OCI-LY7 (cell line): ENCODE data around the gene ARAF. TPM values are rescaled to one million over a fixed set of nuclear protein-coding genes. Genes with fewer than 3 reads are reported as not detected.

Source experiments
- BruUV-seq: library from RNA; stranded (reverse); fragments of 400-500 nt; replicated peaks from 2 replicates; lab custom pipeline; 2021; lab: Mats Ljungman, UMichigan
- CTCF ChIA-PET: fragments of 300-600 bp; sonication (Branson Sonifier 250); formaldehyde crosslinking; loops from one replicate; lab custom pipeline; 2022; ENCODE audit warnings: antibody characterized with exemption; ENCODE audit not compliant: unreplicated experiment; lab: Charles Lee
- POLR2A ChIA-PET: fragments of 300-600 bp; sonication (Branson Sonifier 250); formaldehyde crosslinking; loops from one replicate; lab custom pipeline; 2022; ENCODE audit warnings: antibody characterized with exemption; lab: Charles Lee
- DNase-seq: peaks from one replicate; pipeline ENCODE4 v3.0.0-alpha.2; 2015; ENCODE audit warnings: low spot score
- H2AFZ ChIP-seq: fragments of 200-600 bp; sonication (generic), shearing (Covaris generic); 2 replicates; pipeline ENCODE4 v1.6.1; 2014; ENCODE audit warnings: mild to moderate bottlenecking, antibody characterized with exemption, low read length, moderate library complexity
- H3K27ac ChIP-seq: fragments of 200-600 bp; sonication (generic); 2 replicates; pipeline ENCODE4 v1.5.1; 2014; ENCODE audit warnings: mixed run types, low read depth, mild to moderate bottlenecking, moderate library complexity, low read length, inconsistent platforms; ENCODE audit not compliant: poor library complexity, severe bottlenecking
- H3K36me3 ChIP-seq: fragments of 200-600 bp; sonication (generic); 2 replicates; pipeline ENCODE4 v1.6.1; 2014; ENCODE audit warnings: mild to moderate bottlenecking, antibody characterized with exemption, low read length, moderate library complexity, mixed read lengths; ENCODE audit not compliant: insufficient read depth
- H3K4me1 ChIP-seq: fragments of 200-600 bp; sonication (generic); 2 replicates; pipeline ENCODE4 v1.5.1; 2014; ENCODE audit warnings: mild to moderate bottlenecking, low read length; ENCODE audit not compliant: insufficient read depth, poor library complexity, severe bottlenecking
- H3K4me2 ChIP-seq: fragments of 200-600 bp; sonication (generic); 2 replicates; pipeline ENCODE4 v1.6.1; 2014; ENCODE audit warnings: mild to moderate bottlenecking, low read length
- H3K4me3 ChIP-seq: fragments of 200-600 bp; sonication (generic); 2 replicates; pipeline ENCODE4 v1.5.1; 2014; ENCODE audit warnings: mild to moderate bottlenecking, low read depth, low read length; ENCODE audit not compliant: poor library complexity, severe bottlenecking
- H3K79me2 ChIP-seq: fragments of 200-600 bp; sonication (generic); 2 replicates; pipeline ENCODE4 v1.6.1; 2016; ENCODE audit warnings: low read depth, mild to moderate bottlenecking, low read length, moderate library complexity, mixed read lengths; ENCODE audit not compliant: insufficient read depth
- H3K9me2 ChIP-seq: fragments of 200-600 bp; sonication (generic); 2 replicates; pipeline ENCODE4 v1.6.1; 2016; ENCODE audit warnings: mild to moderate bottlenecking, low read length, mixed read lengths; ENCODE audit not compliant: insufficient read depth
- H3K9me3 ChIP-seq: fragments of 200-600 bp; sonication (generic); 2 replicates; pipeline ENCODE4 v1.6.1; 2014; ENCODE audit warnings: mild to moderate bottlenecking, mixed run types, low read length, mixed read lengths
- H4K20me1 ChIP-seq: fragments of 200-600 bp; sonication (generic); 2 replicates; pipeline ENCODE4 v1.6.1; 2014; ENCODE audit warnings: mild to moderate bottlenecking, antibody characterized with exemption, low read length, moderate library complexity, mixed read lengths; ENCODE audit not compliant: insufficient read depth
- CTCF ChIP-seq: fragments of 200-600 bp; sonication (generic); conservative IDR thresholded peaks from 2 replicates; pipeline ENCODE4 v1.5.1; 2014; ENCODE audit warnings: mild to moderate bottlenecking, antibody characterized with exemption, low read length, moderate library complexity, mixed read lengths
- EZH2phosphoT487 ChIP-seq: fragments of 200-600 bp; sonication (generic); IDR thresholded peaks from 2 replicates; pipeline ENCODE4 v1.6.1; 2018; ENCODE audit warnings: low read depth, borderline replicate concordance, mild to moderate bottlenecking, mixed run types, antibody characterized with exemption, low read length, moderate library complexity, mixed read lengths
- intact Hi-C: fragments of 100-400 bp; cut with micrococcal nuclease; formaldehyde crosslinking; loops from one replicate; pipeline ENCODE4 v1.10.0; 2022; ENCODE audit not compliant: unreplicated experiment
- total RNA-seq, 2 experiments: library from RNA; depleted of rRNA in 1 of 2; stranded (reverse); fragments of >200 nt in 1 of 2; shearing (Covaris generic) in 1 of 2; gene quantifications; 2 replicates each; pipeline ENCODE4 v1.2.3, GENCODE V29; 2014 to 2022

ARAF gene
- total RNA-seq, 2 experiments from 2014 or later: 28.9 to 52.4 TPM

- H3K9me3 ChIP-seq: no peaks in the 10 kb centered on the region
- TF ChIP-seq EZH2phosphoT487: no peak
- TF ChIP-seq CTCF: no peak
- H2AFZ ChIP-seq: no peak overlapping the region
- H3K4me1 ChIP-seq: no peaks in the 10 kb centered on the region
- no peak for DNase-seq
- H4K20me1 ChIP-seq: no peaks in the 10 kb centered on the region
- CTCF ChIA-PET: no interaction called here
- POLR2A ChIA-PET: no interaction called here
- no peak overlapping the region for H3K27ac ChIP-seq
- H3K4me2 ChIP-seq: no peak overlapping the region
- no peaks in the 10 kb centered on the region for H3K9me2 ChIP-seq
- no peak overlapping the region for H3K4me3 ChIP-seq
- H3K79me2 ChIP-seq: no peaks in the 10 kb centered on the region
- intact Hi-C loops: no loop called here
- no peaks in the 10 kb centered on the region for H3K36me3 ChIP-seq
- no TSS peak for BruUV-seq
These were observed 31.5 kb upstream of the ARAF start for GRCh38 chrX:47529548-47529947.

- H3K4me2 ChIP-seq: no peak overlapping the region
These were observed 31.0 kb upstream of the ARAF start for GRCh38 chrX:47530049-47530448.

More at GRCh38 chrX:47530049-47530448, 31.0 kb upstream of the ARAF start:
- ChIA-PET CTCF (no interaction called here), POLR2A (no interaction called here)
- Histone ChIP-seq H3K9me2 (no peaks in the 10 kb centered on the region), H2AFZ (no peak overlapping the region), H3K79me2 (no peaks in the 10 kb centered on the region), H4K20me1 (no peaks in the 10 kb centered on the region), H3K4me3 (no peak overlapping the region), H3K4me1 (no peaks in the 10 kb centered on the region), H3K9me3 (no peaks in the 10 kb centered on the region), H3K36me3 (no peaks in the 10 kb centered on the region), H3K27ac (no peak overlapping the region)
- intact Hi-C loops: no loop called here
- no peak for DNase-seq
- no TSS peak for BruUV-seq
- TF ChIP-seq CTCF (no peak), EZH2phosphoT487 (no peak)
